K562 (cell line): ENCODE measurements around the gene TIMM9. TPM values are rescaled to one million over a fixed set of nuclear protein-coding genes. Genes with fewer than 3 reads are reported as not detected.

Experiments used
- COPS2 ChIP-seq: fragments of 450-650 bp; conservative IDR thresholded peaks from 2 replicates; pipeline ENCODE4 v1.6.1; 2016; ENCODE audit warnings: mild to moderate bottlenecking, moderate library complexity
- FOSL1 ChIP-seq: fragments of 200-800 bp; sonication (Bioruptor generic); conservative IDR thresholded peaks from 2 replicates; pipeline ENCODE4 v1.6.1; 2016; ENCODE audit warnings: missing genetic modification characterization, missing compliant biosample characterization
- GABPB1 ChIP-seq: sonication (generic); formaldehyde crosslinking; IDR thresholded peaks from 2 replicates; pipeline ENCODE4 v1.8.0; 2022; ENCODE audit warnings: mild to moderate bottlenecking, missing genetic modification reagents
- KLF13 ChIP-seq: fragments of 450-650 bp; IDR thresholded peaks from 2 replicates; pipeline ENCODE4 v1.6.1; 2016; ENCODE audit warnings: missing genetic modification characterization, low read depth, mild to moderate bottlenecking, missing compliant biosample characterization, moderate library complexity, borderline replicate concordance
- NR1H2 ChIP-seq: sonication (generic); formaldehyde crosslinking; IDR thresholded peaks from 2 replicates; pipeline ENCODE4 v1.4.0; 2020; ENCODE audit warnings: mild to moderate bottlenecking, missing genetic modification reagents
- PHF8 ChIP-seq: fragments of 200-600 bp; sonication (generic); IDR thresholded peaks from 2 replicates; pipeline ENCODE4 v1.6.1; 2012; ENCODE audit warnings: mixed run types, mild to moderate bottlenecking, inconsistent platforms, low read length, moderate library complexity, borderline replicate concordance
- PRMT5 ChIP-seq: sonication (generic); formaldehyde crosslinking; IDR thresholded peaks from 2 replicates; pipeline ENCODE4 v1.5.0; 2020; ENCODE audit warnings: missing genetic modification reagents
- RAD51 ChIP-seq: fragments of 450-650 bp; IDR thresholded peaks from 2 replicates; pipeline ENCODE4 v1.7.1; 2016; ENCODE audit warnings: low read depth, mild to moderate bottlenecking, borderline replicate concordance
- RBM14 ChIP-seq: fragments of 200-400 bp; formaldehyde crosslinking; IDR thresholded peaks from 2 replicates; pipeline ENCODE4 v1.6.1; 2018; ENCODE audit warnings: low read depth, mild to moderate bottlenecking, low read length, moderate library complexity, borderline replicate concordance; ENCODE audit not compliant: insufficient read depth
- RFX5 ChIP-seq: IDR thresholded peaks from 2 replicates; pipeline ENCODE4 v1.6.1; 2011; ENCODE audit warnings: low read depth, mild to moderate bottlenecking, improper control_type of control experiment, low read length
- SRF ChIP-seq, 2 experiments: fragments of 250-450, 450-650 bp in 1 of 2; sonication (Bioruptor Pico) in 1 of 2; sonication (generic) in 1 of 2; formaldehyde crosslinking; IDR thresholded peaks; 2 replicates each; pipeline versions ENCODE4 v1.5.0 to v1.5.1; 2020 to 2022; ENCODE audit warnings: mild to moderate bottlenecking in 1 of 2, missing genetic modification reagents in 1 of 2
- TAF7 ChIP-seq: fragments of 450-650 bp; IDR thresholded peaks from 2 replicates; pipeline ENCODE4 v1.6.1; 2016; ENCODE audit warnings: missing genetic modification characterization, missing compliant biosample characterization
- TBL1XR1 ChIP-seq, 2 experiments: IDR thresholded peaks; 2 replicates each; pipeline ENCODE4 v1.6.1; 2012; ENCODE audit warnings: improper control_type of control experiment in 2 of 2, low read length in 2 of 2, mild to moderate bottlenecking in 1 of 2
- ZNF263 ChIP-seq: sonication (generic); formaldehyde crosslinking; IDR thresholded peaks from 2 replicates; pipeline ENCODE4 v1.8.0; 2022; ENCODE audit warnings: mild to moderate bottlenecking, missing genetic modification reagents, borderline replicate concordance
- ZNF764 ChIP-seq: fragments of 250-450 bp; sonication (Bioruptor Pico); IDR thresholded peaks from 2 replicates; pipeline ENCODE4 v1.4.0; 2020; ENCODE audit warnings: low read depth, mild to moderate bottlenecking, moderate library complexity
- polyA plus RNA-seq, 8 experiments: library from polyadenylated mRNA; depleted of rRNA in 4 of 8; stranded (reverse) in 5 of 8; unstranded in 3 of 8; fragments of >200 nt; fragmentation: Nextera tagmentation in 2 of 8; fragmentation: Illumina TruSeq in 1 of 8; extraction: Ambion mirVana in 2 of 8; extraction: Trizol in 1 of 8; gene quantifications; 2 replicates each; pipeline versions ENCODE4 v1.2.1 to v1.2.3, GENCODE V29; 2011 to 2014; ENCODE audit warnings: inconsistent platforms in 1 of 8, missing spikeins in 1 of 8
- total RNA-seq, 7 experiments: library from RNA; depleted of rRNA in 6 of 7; stranded (reverse); fragments of >200 nt in 6 of 7; fragmentation: Illumina TruSeq in 2 of 7; extraction: Trizol in 2 of 7; gene quantifications; 2 replicates each; pipeline versions ENCODE4 v1.2.1 to v1.2.3, GENCODE V29; 2011 to 2021; ENCODE audit warnings: low replicate concordance in 1 of 7
- TF ChIP-seq, protein P1 (sequence below): sonication (generic); formaldehyde crosslinking; IDR thresholded peaks from 2 replicates; pipeline ENCODE4 v1.8.1; 2023; ENCODE audit warnings: mild to moderate bottlenecking, missing genetic modification reagents
- TF ChIP-seq, protein P2 (sequence below): sonication (generic); formaldehyde crosslinking; IDR thresholded peaks from 2 replicates; pipeline ENCODE4 v1.8.0; 2022; ENCODE audit warnings: missing genetic modification reagents, mild to moderate bottlenecking, moderate library complexity, borderline replicate concordance
- TF ChIP-seq, protein P3 (sequence below): fragments of 250-450 bp; sonication (Bioruptor Pico); IDR thresholded peaks from 2 replicates; pipeline ENCODE4 v1.4.0; 2020
- TF ChIP-seq, protein P4 (sequence below): fragments of 250-450 bp; sonication (Bioruptor Pico); IDR thresholded peaks from 2 replicates; pipeline ENCODE4 v1.8.0; 2021; ENCODE audit warnings: moderate library complexity, mild to moderate bottlenecking, inconsistent platforms
- TF ChIP-seq, protein P5 (sequence below): sonication (generic); IDR thresholded peaks from 2 replicates; pipeline ENCODE4 v1.6.1; 2016
- TF ChIP-seq, protein P6 (sequence below): fragments of 200-800 bp; sonication (Bioruptor generic); IDR thresholded peaks from 2 replicates; pipeline ENCODE4 v1.6.1; 2017; ENCODE audit warnings: missing genetic modification characterization, missing compliant biosample characterization

TIMM9 gene
- total and polyA plus RNA-seq, 9 of the 15 experiments (the other 6 are each of a cell fraction or from before 2014, with no cell fraction given), result 28.0 to 101 (median 54.3) TPM

DNA sequence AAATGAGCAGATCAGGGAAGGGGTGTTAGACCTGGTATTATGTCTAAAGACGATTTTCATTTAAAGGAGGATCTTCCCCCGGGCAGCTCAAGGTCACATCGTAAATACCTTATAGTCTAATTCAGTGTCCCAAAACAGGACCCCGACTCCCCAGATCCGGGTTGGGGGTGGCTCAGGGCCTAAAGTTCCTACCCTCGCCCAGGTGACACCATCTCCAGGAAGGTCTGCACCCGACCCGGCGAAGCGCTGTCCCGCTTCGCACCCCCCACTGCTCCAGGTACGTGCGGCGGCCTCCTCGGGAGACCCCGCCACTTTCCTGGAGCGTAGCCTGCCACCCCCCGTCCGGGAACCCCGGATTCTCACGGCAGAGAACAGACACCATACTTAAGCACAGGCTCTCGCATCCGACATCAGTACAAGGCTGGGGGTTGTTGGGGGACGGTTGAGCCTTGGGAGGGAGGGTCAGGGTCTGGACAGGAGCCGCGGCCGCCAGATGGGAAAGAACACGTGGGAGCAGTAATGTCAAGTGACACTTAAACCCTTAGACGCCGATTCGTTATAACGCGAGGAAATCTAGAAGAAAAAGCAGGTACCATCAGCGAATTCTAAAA is 556 bp downstream of the TIMM9 start (continued):
- TF ChIP-seq COPS2, result no peak
- TF ChIP-seq RAD51, result peak; percentile 65; the same call in 1 of the 2 replicates
- no peak for TF ChIP-seq ZNF263 (CRISPR knock-in tag)
- TF ChIP-seq, protein P1, sequence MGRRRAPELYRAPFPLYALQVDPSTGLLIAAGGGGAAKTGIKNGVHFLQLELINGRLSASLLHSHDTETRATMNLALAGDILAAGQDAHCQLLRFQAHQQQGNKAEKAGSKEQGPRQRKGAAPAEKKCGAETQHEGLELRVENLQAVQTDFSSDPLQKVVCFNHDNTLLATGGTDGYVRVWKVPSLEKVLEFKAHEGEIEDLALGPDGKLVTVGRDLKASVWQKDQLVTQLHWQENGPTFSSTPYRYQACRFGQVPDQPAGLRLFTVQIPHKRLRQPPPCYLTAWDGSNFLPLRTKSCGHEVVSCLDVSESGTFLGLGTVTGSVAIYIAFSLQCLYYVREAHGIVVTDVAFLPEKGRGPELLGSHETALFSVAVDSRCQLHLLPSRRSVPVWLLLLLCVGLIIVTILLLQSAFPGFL (CRISPR knock-in tag), result no peak
- TF ChIP-seq, protein P2, sequence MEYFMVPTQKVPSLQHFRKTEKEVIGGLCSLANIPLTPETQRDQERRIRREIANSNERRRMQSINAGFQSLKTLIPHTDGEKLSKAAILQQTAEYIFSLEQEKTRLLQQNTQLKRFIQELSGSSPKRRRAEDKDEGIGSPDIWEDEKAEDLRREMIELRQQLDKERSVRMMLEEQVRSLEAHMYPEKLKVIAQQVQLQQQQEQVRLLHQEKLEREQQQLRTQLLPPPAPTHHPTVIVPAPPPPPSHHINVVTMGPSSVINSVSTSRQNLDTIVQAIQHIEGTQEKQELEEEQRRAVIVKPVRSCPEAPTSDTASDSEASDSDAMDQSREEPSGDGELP (CRISPR knock-in tag), result peak; percentile 79
- peak; percentile 53; the same call in 1 of the 2 replicates for TF ChIP-seq PHF8
- TF ChIP-seq, protein P3, sequence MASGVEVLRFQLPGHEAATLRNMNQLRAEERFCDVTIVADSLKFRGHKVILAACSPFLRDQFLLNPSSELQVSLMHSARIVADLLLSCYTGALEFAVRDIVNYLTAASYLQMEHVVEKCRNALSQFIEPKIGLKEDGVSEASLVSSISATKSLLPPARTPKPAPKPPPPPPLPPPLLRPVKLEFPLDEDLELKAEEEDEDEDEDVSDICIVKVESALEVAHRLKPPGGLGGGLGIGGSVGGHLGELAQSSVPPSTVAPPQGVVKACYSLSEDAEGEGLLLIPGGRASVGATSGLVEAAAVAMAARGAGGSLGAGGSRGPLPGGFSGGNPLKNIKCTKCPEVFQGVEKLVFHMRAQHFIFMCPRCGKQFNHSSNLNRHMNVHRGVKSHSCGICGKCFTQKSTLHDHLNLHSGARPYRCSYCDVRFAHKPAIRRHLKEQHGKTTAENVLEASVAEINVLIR (CRISPR knock-in tag), result no peak
- TF ChIP-seq KLF13, result no peak
- no peak for TF ChIP-seq RBM14
- no peak for TF ChIP-seq TBL1XR1 (IDR thresholded peaks at IDR 0.05; ENCODE audit: low read length in 2 of 2)
- TF ChIP-seq FOSL1, result peak; percentile 38; the same call in 1 of the 2 replicates
- TF ChIP-seq NR1H2 (CRISPR knock-in tag), result no peak; the same call in 1 of the 2 replicates
- TF ChIP-seq PRMT5 (CRISPR knock-in tag), result no peak
- TF ChIP-seq GABPB1, result no peak
- TF ChIP-seq, protein P4, sequence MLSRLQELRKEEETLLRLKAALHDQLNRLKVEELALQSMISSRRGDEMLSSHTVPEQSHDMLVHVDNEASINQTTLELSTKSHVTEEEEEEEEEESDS (CRISPR knock-in tag), result no peak
- TF ChIP-seq, protein P5, sequence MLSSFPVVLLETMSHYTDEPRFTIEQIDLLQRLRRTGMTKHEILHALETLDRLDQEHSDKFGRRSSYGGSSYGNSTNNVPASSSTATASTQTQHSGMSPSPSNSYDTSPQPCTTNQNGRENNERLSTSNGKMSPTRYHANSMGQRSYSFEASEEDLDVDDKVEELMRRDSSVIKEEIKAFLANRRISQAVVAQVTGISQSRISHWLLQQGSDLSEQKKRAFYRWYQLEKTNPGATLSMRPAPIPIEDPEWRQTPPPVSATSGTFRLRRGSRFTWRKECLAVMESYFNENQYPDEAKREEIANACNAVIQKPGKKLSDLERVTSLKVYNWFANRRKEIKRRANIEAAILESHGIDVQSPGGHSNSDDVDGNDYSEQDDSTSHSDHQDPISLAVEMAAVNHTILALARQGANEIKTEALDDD, result no peak
- TF ChIP-seq RFX5, result no peak
- TF ChIP-seq, protein P6, sequence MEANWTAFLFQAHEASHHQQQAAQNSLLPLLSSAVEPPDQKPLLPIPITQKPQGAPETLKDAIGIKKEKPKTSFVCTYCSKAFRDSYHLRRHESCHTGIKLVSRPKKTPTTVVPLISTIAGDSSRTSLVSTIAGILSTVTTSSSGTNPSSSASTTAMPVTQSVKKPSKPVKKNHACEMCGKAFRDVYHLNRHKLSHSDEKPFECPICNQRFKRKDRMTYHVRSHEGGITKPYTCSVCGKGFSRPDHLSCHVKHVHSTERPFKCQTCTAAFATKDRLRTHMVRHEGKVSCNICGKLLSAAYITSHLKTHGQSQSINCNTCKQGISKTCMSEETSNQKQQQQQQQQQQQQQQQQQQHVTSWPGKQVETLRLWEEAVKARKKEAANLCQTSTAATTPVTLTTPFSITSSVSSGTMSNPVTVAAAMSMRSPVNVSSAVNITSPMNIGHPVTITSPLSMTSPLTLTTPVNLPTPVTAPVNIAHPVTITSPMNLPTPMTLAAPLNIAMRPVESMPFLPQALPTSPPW (CRISPR knock-in tag), result 0 out of 2 replicates have a peak, but pooled peaks have one; percentile 26
- no peak for TF ChIP-seq SRF (CRISPR knock-in tag; IDR thresholded peaks at IDR 0.05)
- 0 out of 2 replicates have a peak, but pooled peaks have one; percentile 69 for TF ChIP-seq TAF7 (tag)
- TF ChIP-seq ZNF764, result no peak
